ENCODE measurements around the gene SPDYE6.
"Not testable (repeated sequence)": the region's sequence is repeated elsewhere in the genome, so short reads cannot be mapped to it uniquely, and the experiment has no call there.

SPDYE6 gene

GRCh38 chr7:102303669-102304422 lies 52.4 kb downstream of the SPDYE6 start:
- 87% methylated on average over 13 of the region's 13 CpGs for WGBS
- Histone ChIP-seq H3K36me3 (ENCODE audit: control insufficient read depth in 1 of 2, insufficient read depth in 2 of 2, low read depth in 1 of 2, low read length in 2 of 2) (peaks cover 0 to 22% of the 10 kb centered on the region in 2 experiments), H3K4me1 (ENCODE audit: control insufficient read depth, insufficient read depth, low read depth, low read length) (peaks cover 37% of the 10 kb centered on the region), H2BK120ac (ENCODE audit: low read depth, low read length) (no peak overlapping the region), H3K14ac (ENCODE audit: low read length in 2 of 2) (no peak overlapping the region), H2AK5ac (ENCODE audit: low read length, severe bottlenecking) (no peak overlapping the region), H3K4ac (ENCODE audit: low read depth in 1 of 2, low read length in 2 of 2) (no peak overlapping the region), H3K4me2 (ENCODE audit: low read length, poor library complexity, severe bottlenecking) (no peak overlapping the region), H3K27me3 (ENCODE audit: control insufficient read depth in 1 of 2, insufficient read depth in 1 of 2, low read length in 2 of 2) (peaks cover 0 to 27% of the 10 kb centered on the region in 2 experiments), H3K9ac (ENCODE audit: low read length) (no peak overlapping the region), H3K9me3 (ENCODE audit: control insufficient read depth, low read length) (no peaks in the 10 kb centered on the region), H2BK15ac (ENCODE audit: low read depth, poor library complexity, severe bottlenecking) (no peak overlapping the region), H3K4me3 (ENCODE audit: insufficient read depth in 1 of 2, low read depth in 1 of 2, low read length in 2 of 2) (no peak overlapping the region), H3K18ac (ENCODE audit: low read depth in 1 of 2, low read length in 2 of 2) (no peak overlapping the region), H4K91ac (ENCODE audit: low read length) (no peak overlapping the region), H3K23ac (ENCODE audit: low read length in 2 of 2) (no peak overlapping the region), H3K27ac (ENCODE audit: low read length, poor library complexity, severe bottlenecking) (no peak overlapping the region), H4K8ac (ENCODE audit: low read length) (no peak overlapping the region), H2AFZ (ENCODE audit: low read depth, low read length) (no peak overlapping the region), H2BK12ac (ENCODE audit: low read length in 2 of 2) (no peak overlapping the region), H2BK5ac (ENCODE audit: low read depth, low read length, poor library complexity, severe bottlenecking) (no peak overlapping the region), H3K79me1 (replicated peaks; ENCODE audit: low read length, poor library complexity, severe bottlenecking) (peaks cover 3% of the 10 kb centered on the region)
- DNase-seq, result no peak

GRCh38 chr7:102302025-102302424 lies 54.2 kb downstream of the SPDYE6 start:
- H3K79me1 ChIP-seq (replicated peaks; ENCODE audit: low read length, poor library complexity, severe bottlenecking), result peaks cover 3% of the 10 kb centered on the region
- DNase-seq, result no peak
- no peak overlapping the region for H4K91ac ChIP-seq (ENCODE audit: low read length)
- H2AK5ac ChIP-seq (ENCODE audit: low read length, severe bottlenecking), result no peak overlapping the region
- H3K9me3 ChIP-seq (ENCODE audit: control insufficient read depth, low read length), result no peaks in the 10 kb centered on the region
- H4K8ac ChIP-seq (ENCODE audit: low read length), result no peak overlapping the region
- H3K36me3 ChIP-seq (ENCODE audit: control insufficient read depth in 1 of 2, insufficient read depth in 2 of 2, low read depth in 1 of 2, low read length in 2 of 2), result peaks cover 0 to 20% of the 10 kb centered on the region in 2 experiments
- no peak overlapping the region for H3K18ac ChIP-seq (ENCODE audit: low read depth in 1 of 2, low read length in 2 of 2)
- no peak overlapping the region for H2BK5ac ChIP-seq (ENCODE audit: low read depth, low read length, poor library complexity, severe bottlenecking)
- H3K4ac ChIP-seq (ENCODE audit: low read depth in 1 of 2, low read length in 2 of 2), result no peak overlapping the region
- H3K4me1 ChIP-seq (ENCODE audit: control insufficient read depth, insufficient read depth, low read depth, low read length), result peaks cover 30% of the 10 kb centered on the region
- no peak overlapping the region for H3K9ac ChIP-seq (ENCODE audit: low read length)
- H3K27me3 ChIP-seq (ENCODE audit: control insufficient read depth in 1 of 2, insufficient read depth in 1 of 2, low read length in 2 of 2), result peaks cover 0 to 42% of the 10 kb centered on the region in 2 experiments
- no peak overlapping the region for H3K23ac ChIP-seq (ENCODE audit: low read length in 2 of 2)
- no peak overlapping the region for H3K27ac ChIP-seq (ENCODE audit: low read length, poor library complexity, severe bottlenecking)
- no peak overlapping the region for H3K4me3 ChIP-seq (ENCODE audit: insufficient read depth in 1 of 2, low read depth in 1 of 2, low read length in 2 of 2)
- 89% methylated on average over 6 of the region's 6 CpGs for WGBS
- H3K4me2 ChIP-seq (ENCODE audit: low read length, poor library complexity, severe bottlenecking), result no peak overlapping the region
- no peak overlapping the region for H2AFZ ChIP-seq (ENCODE audit: low read depth, low read length)
- no peak overlapping the region for H2BK15ac ChIP-seq (ENCODE audit: low read depth, poor library complexity, severe bottlenecking)
- H2BK12ac ChIP-seq (ENCODE audit: low read length in 2 of 2), result no peak overlapping the region
- no peak overlapping the region for H3K14ac ChIP-seq (ENCODE audit: low read length in 2 of 2)
- no peak overlapping the region for H2BK120ac ChIP-seq (ENCODE audit: low read depth, low read length)

DNA sequence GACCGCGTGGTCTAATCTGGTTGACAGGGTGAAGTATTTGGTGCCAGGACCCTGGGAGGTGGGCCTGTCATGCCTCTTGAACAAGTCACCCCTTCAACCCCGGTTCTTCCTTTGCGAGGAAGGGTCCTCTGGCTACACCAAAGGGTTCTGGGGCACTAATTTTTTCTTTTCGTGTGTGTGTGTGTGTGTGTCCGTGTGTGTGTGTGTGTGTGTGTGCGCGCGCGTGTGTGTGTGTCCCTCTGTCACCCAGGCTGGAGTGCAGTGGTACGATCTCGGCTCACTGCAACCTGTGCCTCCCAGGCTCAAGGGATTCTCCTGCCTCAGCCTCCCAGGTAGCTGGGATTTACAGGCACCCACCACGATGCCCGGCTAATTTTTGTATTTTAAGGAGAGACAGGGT lies 54.9 kb downstream of the SPDYE6 start:
- not testable (repeated sequence) for H3K9ac ChIP-seq (ENCODE audit: low read length); H2BK12ac ChIP-seq (ENCODE audit: low read length in 2 of 2); H2BK5ac ChIP-seq (ENCODE audit: low read depth, low read length, poor library complexity, severe bottlenecking); H2AK5ac ChIP-seq (ENCODE audit: low read length, severe bottlenecking); H3K79me1 ChIP-seq (replicated peaks; ENCODE audit: low read length, poor library complexity, severe bottlenecking); H3K4me3 ChIP-seq (ENCODE audit: insufficient read depth in 1 of 2, low read depth in 1 of 2, low read length in 2 of 2); H3K9me3 ChIP-seq (ENCODE audit: control insufficient read depth, low read length); DNase-seq; H3K4ac ChIP-seq (ENCODE audit: low read depth in 1 of 2, low read length in 2 of 2); H2BK120ac ChIP-seq (ENCODE audit: low read depth, low read length); H2AFZ ChIP-seq (ENCODE audit: low read depth, low read length); H2BK15ac ChIP-seq (ENCODE audit: low read depth, poor library complexity, severe bottlenecking); H3K14ac ChIP-seq (ENCODE audit: low read length in 2 of 2); H3K4me2 ChIP-seq (ENCODE audit: low read length, poor library complexity, severe bottlenecking); H3K23ac ChIP-seq (ENCODE audit: low read length in 2 of 2); H3K18ac ChIP-seq (ENCODE audit: low read depth in 1 of 2, low read length in 2 of 2); H4K91ac ChIP-seq (ENCODE audit: low read length); H3K27ac ChIP-seq (ENCODE audit: low read length, poor library complexity, severe bottlenecking)
- Histone ChIP-seq H3K4me1 (ENCODE audit: control insufficient read depth, insufficient read depth, low read depth, low read length) (peaks cover 23% of the 10 kb centered on the region), H3K27me3 (ENCODE audit: control insufficient read depth in 1 of 2, insufficient read depth in 1 of 2, low read length in 2 of 2) (peaks cover 0 to 48% of the 10 kb centered on the region in 2 experiments), H3K36me3 (ENCODE audit: control insufficient read depth in 1 of 2, insufficient read depth in 2 of 2, low read depth in 1 of 2, low read length in 2 of 2) (peaks cover 0 to 20% of the 10 kb centered on the region in 2 experiments), H4K8ac (ENCODE audit: low read length) (peak overlapping the region; percentile 66)
- 93% methylated on average over 13 of the region's 14 CpGs for WGBS

- H2BK12ac ChIP-seq (ENCODE audit: low read length in 2 of 2), result no peak overlapping the region
- no peak for DNase-seq
- H2BK15ac ChIP-seq (ENCODE audit: low read depth, poor library complexity, severe bottlenecking), result no peak overlapping the region
- no peak overlapping the region for H3K14ac ChIP-seq (ENCODE audit: low read length in 2 of 2)
- H3K4me2 ChIP-seq (ENCODE audit: low read length, poor library complexity, severe bottlenecking), result no peak overlapping the region
- peaks cover 4% of the 10 kb centered on the region for H3K79me1 ChIP-seq (replicated peaks; ENCODE audit: low read length, poor library complexity, severe bottlenecking)
- WGBS, result 64% methylated on average over 84 of the region's 84 CpGs
- peaks cover 0 to 20% of the 10 kb centered on the region in 2 experiments for H3K36me3 ChIP-seq (ENCODE audit: control insufficient read depth in 1 of 2, insufficient read depth in 2 of 2, low read depth in 1 of 2, low read length in 2 of 2)
- no peaks in the 10 kb centered on the region for H3K9me3 ChIP-seq (ENCODE audit: control insufficient read depth, low read length)
- H4K8ac ChIP-seq (ENCODE audit: low read length), result peak overlapping the region; percentile 66
- H2AFZ ChIP-seq (ENCODE audit: low read depth, low read length), result no peak overlapping the region
- H2BK5ac ChIP-seq (ENCODE audit: low read depth, low read length, poor library complexity, severe bottlenecking), result no peak overlapping the region
- H4K91ac ChIP-seq (ENCODE audit: low read length), result peak overlapping the region; percentile 55
- no peak overlapping the region for H3K4ac ChIP-seq (ENCODE audit: low read depth in 1 of 2, low read length in 2 of 2)
- no peak overlapping the region for H3K4me3 ChIP-seq (ENCODE audit: insufficient read depth in 1 of 2, low read depth in 1 of 2, low read length in 2 of 2)
- H3K27ac ChIP-seq (ENCODE audit: low read length, poor library complexity, severe bottlenecking), result no peak overlapping the region
- H3K23ac ChIP-seq (ENCODE audit: low read length in 2 of 2), result no peak overlapping the region
- no peak overlapping the region for H2AK5ac ChIP-seq (ENCODE audit: low read length, severe bottlenecking)
- H3K4me1 ChIP-seq (ENCODE audit: control insufficient read depth, insufficient read depth, low read depth, low read length), result peaks cover 23% of the 10 kb centered on the region
- no peak overlapping the region for H3K18ac ChIP-seq (ENCODE audit: low read depth in 1 of 2, low read length in 2 of 2)
- H3K27me3 ChIP-seq (ENCODE audit: control insufficient read depth in 1 of 2, insufficient read depth in 1 of 2, low read length in 2 of 2), result peaks cover 0 to 52% of the 10 kb centered on the region in 2 experiments
- H3K9ac ChIP-seq (ENCODE audit: low read length), result no peak overlapping the region
- H2BK120ac ChIP-seq (ENCODE audit: low read depth, low read length), result no peak overlapping the region
Measured at GRCh38 chr7:102300643-102301221, 55.5 kb downstream of the SPDYE6 start.
